ENCODE results near the gene GAS1.

Gene GAS1, protein sequence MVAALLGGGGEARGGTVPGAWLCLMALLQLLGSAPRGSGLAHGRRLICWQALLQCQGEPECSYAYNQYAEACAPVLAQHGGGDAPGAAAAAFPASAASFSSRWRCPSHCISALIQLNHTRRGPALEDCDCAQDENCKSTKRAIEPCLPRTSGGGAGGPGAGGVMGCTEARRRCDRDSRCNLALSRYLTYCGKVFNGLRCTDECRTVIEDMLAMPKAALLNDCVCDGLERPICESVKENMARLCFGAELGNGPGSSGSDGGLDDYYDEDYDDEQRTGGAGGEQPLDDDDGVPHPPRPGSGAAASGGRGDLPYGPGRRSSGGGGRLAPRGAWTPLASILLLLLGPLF

DNA sequence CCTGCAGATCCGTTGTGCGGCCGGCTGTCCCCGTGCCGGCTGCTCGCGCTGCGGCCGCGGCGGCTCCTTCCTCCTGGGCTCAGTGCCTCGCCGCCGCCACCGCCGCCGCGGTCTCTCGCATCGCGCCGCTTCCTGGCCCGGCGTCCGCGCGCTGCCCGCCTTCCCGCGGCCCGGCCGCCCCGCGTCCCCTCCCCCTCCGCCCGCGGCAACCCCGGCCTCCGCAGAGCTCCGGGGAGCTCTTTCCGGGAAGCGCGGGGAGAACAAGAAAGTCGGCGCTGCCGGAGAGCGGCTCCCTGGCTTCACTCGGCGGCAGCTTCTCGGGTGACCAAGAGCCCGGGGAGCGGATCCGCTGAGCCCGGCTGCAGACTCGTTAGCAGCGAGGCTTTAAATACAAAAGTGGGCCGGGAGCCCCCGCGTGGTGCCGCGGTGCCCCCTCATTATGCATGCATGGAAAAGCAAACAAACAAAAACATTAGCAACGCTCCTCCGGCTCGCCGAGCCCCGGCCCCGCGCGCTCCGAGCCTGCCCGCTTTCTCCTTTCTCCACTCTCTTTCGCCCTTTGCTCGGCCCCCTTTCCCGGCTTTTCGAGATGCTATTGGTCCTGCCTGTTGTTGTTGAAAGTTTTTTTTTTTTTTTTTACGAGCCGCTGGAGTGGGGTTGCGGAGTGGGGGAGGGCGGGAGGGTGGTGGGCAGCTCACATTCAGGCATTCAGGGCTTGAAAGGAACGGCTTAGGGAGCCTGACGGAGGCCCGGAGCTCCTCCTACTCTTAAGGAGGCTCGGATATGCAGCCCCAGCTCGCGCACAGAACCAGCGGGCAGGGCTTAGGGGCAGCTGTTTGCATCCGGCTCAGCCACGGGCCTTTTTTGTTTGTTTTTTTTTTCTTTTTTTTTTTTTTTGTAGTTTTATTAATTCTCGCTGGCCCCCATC, at the start of gene GAS1:
Gene GAS1, minus strand, starts transcription at position 361 of the 928 bp plus-strand sequence. CDS start 727 bp downstream, outside the sequence.
- peak; percentile 15 to 39 for DNase-seq (ENCODE audit: low read depth in 1 of 2, low spot score in 1 of 2)

DNA sequence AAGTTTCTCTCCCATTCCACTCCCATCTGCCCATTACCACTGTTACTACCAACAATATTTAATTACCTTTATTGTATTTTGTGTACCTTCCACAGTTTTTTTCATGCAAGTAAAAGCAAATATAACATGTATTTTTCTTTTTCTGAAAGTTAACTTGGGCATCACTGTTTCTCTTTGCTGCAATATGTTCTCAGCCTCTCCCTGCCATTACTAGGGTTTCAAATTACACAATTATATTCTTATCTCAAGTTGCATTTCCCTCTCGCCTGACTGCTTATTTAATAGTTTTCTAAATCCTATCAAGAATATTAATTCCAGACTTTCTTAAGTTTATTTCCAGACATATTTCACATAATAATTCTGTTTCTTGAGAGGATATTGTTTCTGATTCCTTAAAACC, 46.9 kb upstream of the GAS1 start:
- no peak for DNase-seq (ENCODE audit: low read depth in 1 of 2, low spot score in 1 of 2)

- DNase-seq (ENCODE audit: low read depth in 1 of 2, low spot score in 1 of 2), result no peak
Observed at GRCh38 chr9:86993830-86994229, 46.5 kb upstream of the GAS1 start.

DNA sequence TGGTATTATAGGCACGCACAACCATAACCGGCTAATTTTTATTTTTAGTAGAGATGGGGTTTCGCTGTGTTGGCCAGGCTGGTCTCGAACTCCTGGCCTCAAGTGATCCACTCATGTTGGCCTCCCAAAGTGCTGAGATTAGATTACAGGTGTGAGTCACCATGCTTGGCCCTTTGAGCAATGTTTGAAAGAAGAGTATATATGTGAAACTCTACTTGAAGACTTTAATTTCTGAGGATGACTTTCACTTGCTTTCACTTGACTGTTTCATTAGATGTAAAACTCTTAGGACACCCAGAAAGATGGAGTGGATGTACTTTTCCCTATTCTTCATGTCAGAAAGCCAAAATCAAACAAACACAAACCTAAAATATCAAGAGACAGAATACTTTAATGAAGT, 43.8 kb upstream of the GAS1 start:
- no peak for DNase-seq (ENCODE audit: low read depth in 1 of 2, low spot score in 1 of 2)

DNA sequence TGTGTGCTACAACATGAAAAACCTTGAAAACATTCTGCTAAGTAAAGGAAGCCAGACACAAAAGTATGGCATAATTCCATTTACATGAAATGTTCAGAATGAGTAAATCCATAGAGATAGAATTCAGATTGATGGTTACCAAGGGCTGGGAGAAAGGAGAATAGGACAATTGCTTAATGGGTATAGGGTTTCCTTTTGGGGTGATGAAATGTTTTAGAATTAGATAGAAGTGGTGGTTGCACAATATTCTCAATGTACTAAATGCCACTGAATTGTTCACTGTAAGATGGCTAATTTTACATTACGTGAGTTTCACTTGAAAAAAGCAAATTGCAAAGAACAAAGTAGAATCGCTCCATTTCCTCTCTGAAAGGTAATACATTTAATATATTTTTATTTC, 43.0 kb upstream of the GAS1 start:
- no peak for DNase-seq (ENCODE audit: low read depth in 1 of 2, low spot score in 1 of 2)

DNA sequence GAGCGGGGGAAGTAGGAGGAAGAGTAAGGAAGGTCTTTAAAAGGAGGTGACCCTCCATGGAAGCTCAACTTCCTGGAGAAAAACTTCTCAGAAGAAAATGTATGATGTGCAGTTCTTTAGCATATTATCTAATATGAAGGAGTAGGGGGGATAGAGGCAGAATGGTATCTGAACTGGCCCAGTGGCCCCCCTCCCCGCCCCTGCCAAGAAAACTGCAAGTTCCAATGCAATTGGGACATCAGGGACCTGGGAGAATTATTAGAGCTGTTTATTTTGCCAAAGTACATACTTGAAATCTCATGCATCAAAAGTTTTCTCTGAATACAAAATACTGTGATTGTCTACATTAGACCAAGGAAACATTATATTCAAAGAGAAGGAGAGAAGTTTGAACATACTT, 40.6 kb upstream of the GAS1 start:
- DNase-seq (ENCODE audit: low read depth in 1 of 2, low spot score in 1 of 2), result no peak

DNA sequence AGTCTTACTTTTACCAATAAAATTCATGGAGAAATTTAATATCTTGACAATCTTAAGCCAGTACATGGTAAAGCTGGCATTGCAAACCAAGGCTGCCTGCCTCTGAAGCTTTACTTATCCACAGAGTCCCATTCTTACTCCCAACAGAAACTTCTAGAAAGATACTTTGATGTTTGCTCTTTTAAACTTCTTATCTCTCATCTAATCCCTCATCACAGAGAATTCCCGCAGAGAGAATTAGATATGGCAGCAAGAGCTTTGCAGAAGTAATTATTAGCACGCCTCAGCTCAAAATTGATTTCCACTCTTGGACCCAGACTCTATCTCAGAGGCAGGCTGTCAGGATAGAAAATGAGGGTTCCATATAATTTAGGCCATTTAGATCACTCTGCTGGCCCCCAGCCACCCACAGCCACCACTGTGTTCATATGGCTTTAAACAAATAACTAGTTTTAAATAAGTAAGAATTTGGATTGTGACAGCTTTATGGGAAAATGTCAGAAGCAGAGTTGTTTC, 37.9 kb upstream of the GAS1 start:
- no peak for DNase-seq (ENCODE audit: low read depth in 1 of 2, low spot score in 1 of 2)

- no peak for DNase-seq (ENCODE audit: low read depth in 1 of 2, low spot score in 1 of 2)
Observed at GRCh38 chr9:86983620-86984259, 36.4 kb upstream of the GAS1 start.

DNA sequence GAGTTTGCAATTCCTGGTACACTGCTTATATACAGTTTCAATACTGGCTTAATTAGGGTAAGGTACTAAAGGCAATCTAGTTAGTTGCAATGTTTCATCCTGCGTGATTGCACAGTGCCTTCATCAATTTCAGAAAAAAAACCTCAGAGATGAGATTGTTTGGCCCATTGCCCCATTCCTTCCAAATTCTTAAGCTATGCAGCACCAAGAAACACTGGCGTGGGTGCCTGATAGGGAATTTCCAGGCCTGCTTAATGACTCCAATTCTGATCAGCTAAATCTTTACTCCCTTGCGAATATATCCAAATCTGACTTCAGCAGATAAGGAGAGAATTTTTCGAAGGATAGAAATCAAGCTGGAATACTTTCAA, 35.9 kb upstream of the GAS1 start:
- no peak for DNase-seq (ENCODE audit: low read depth in 1 of 2, low spot score in 1 of 2)

GRCh38 chr9:86980802-86981201, 33.5 kb upstream of the GAS1 start:
- no peak for DNase-seq (ENCODE audit: low read depth in 1 of 2, low spot score in 1 of 2)

DNA sequence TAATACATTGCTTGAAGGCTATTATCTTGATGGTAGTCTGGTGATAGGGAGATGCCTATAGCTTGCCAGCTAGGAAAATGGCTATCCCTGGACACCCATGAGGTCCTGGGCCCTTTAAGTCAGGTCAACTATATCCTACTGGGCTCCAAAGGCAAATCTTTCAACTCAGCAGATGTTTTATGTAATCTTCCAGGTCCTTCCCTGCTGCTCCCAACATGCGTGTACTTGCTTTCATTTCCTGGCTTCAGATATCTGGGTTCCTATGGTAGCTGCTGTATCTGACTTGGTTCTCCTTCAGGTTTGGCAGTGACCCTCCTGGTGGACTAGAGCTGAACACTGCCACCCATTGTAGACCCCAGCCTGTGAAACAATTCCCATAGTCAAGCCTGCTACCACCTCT, 32.4 kb upstream of the GAS1 start:
- no peak for DNase-seq (ENCODE audit: low read depth in 1 of 2, low spot score in 1 of 2)

DNA sequence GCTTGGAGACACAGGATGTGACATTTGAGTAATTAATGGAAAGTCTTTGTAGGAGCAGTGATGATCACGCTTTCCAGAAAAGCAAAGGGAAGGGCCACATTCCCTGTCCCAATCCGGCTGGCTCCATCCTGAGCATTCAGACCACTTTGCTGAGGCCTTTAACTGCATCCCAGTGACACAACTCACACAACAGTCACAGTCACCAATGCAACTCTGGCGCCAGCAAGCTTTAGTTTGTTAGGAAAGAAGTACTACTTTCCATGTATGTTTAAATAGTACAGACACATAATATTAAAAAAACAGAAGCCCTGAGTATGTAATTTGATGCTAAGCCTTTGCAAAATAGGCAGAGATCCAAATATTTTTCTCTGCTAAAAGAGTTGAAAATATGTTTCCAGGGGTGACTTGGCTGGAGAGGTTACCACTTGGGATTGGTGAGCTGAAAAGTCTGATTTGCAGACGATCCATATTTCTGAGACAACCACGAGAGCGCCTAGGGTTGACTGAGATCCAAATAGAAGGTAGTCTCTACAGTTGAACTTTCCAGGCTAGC, 31.7 kb upstream of the GAS1 start:
- no peak for DNase-seq (ENCODE audit: low read depth in 1 of 2, low spot score in 1 of 2)

DNA sequence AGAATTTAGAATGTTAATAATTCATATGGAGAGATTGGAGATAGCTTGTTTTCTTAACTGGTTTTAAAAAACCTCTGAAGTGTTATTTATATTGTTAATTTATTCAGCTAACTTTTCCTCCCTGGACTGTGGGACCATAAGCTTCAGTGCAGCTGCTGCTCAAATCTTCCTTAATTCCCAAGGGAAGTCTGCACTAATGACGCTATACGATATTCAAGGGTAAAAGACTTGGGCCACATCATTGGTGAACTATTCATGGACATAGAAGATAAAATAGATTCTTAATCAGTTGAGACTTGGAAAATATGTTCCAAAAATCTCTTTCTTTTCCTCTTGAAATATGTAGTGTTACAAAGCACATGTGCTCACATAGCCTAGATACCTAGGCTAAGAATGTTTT, 31.1 kb upstream of the GAS1 start:
- no peak for DNase-seq (ENCODE audit: low read depth in 1 of 2, low spot score in 1 of 2)

- DNase-seq (ENCODE audit: low read depth in 1 of 2, low spot score in 1 of 2), result no peak
Observed at GRCh38 chr9:86977205-86977835, 30.0 kb upstream of the GAS1 start.

DNA sequence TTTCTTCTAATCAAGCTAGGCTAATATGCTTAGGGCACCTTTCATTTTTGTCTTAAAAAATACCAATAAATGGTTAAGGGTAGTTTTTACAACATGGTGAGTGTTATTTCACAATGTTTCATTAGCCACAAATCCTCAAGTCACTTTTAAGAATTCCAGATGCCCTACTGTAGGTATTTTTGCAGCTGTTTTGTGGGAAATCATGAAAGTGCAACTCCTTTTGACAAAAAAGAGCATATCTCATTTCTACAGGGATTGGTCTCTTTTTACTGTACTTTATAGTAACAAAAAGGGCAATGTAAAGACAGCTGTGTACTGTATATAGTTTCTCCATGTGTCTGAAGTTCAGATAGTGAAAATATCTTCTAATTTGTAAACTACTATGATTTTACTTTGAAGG, 28.3 kb upstream of the GAS1 start:
- DNase-seq (ENCODE audit: low read depth in 1 of 2, low spot score in 1 of 2), result no peak

DNA sequence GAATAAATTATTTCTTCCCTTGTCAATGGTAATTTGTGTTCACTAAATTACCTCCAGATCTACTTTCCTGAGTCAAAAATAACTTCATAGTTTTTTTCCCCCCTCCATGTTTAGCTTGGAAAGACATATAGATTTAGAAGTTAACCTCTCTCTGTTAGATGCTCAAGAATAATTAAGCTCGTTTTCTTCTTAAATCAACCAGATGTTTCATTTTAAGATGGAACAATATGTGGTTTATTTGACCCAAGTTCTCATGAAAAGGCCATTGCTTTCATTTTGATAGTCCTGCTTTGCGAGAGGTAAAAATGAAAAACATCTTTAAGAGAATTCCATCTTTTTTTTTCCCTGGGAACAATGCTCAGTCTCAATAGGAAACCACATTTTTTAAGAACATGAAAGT, 27.7 kb upstream of the GAS1 start:
- DNase-seq (ENCODE audit: low read depth in 1 of 2, low spot score in 1 of 2), result no peak

GRCh38 chr9:86974421-86974820, 27.1 kb upstream of the GAS1 start:
- DNase-seq (ENCODE audit: low read depth in 1 of 2, low spot score in 1 of 2), result no peak

DNA sequence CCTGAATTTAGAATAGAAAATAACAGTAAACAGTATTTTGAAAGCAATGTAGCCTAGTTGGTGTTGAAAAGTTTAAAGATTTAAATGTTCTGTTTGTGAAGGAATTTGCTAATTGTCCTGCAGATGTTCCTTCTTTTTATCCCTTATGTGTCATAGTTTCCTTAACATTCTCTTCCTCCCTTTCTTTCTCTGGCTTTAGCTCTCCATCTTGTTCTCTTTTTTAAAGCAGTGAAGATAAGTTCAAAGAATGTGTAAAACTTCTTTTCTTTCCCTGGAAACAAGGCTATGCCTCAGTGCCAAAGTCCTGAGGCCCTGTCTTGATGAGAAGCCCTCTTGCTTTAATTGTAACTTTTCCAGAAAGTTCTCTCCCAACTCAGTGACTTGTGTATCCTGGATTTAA, 24.4 kb upstream of the GAS1 start:
- DNase-seq (ENCODE audit: low read depth in 1 of 2, low spot score in 1 of 2), result no peak

- DNase-seq (ENCODE audit: low read depth in 1 of 2, low spot score in 1 of 2), result no peak
Observed at GRCh38 chr9:86968258-86968920, 21.1 kb upstream of the GAS1 start.

DNA sequence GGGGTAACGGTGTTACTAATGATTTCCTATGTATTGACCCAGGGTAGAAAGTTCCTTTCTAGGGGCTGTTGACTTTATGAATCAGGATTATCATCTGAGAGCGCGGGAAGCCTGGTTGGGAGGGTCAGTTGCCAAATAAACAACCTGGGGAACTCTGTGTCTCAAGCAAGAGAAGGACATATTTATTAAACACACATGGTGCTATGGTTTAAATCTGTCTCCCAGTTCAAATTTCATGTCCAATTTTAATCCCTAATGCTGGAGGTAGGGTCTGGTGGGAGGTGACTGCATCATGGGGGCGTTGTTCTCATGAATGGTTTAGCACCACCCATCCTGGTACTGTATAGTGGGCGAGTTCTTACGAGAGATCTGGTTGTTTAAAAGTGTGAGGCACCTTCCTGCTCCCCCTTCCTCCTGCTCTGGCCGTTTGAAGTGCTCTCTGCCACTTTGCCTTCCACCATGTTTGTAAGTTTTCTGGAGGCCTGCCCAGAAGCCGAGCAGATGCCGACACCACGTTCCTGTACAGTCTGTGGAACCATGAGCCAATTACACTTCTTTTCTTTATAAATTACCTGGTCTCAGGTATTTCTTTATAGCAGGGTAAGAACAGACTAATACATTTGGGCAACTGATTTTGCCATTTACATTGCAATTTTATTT, 19.7 kb upstream of the GAS1 start:
- no peak for DNase-seq (ENCODE audit: low read depth in 1 of 2, low spot score in 1 of 2)

All from stimulated activated CD4-positive, alpha-beta T cell treated with anti-CD3 and anti-CD28 coated beads, Interleukin-15, amount 100 ng/mL, for 1 hour (primary cell).